Posterior cingulate gyrus (tissue), 11 donors: Measurements from ENCODE around the gene HIF1A.
"Not testable (repeated sequence)": the region's sequence is repeated elsewhere in the genome, so short reads cannot be mapped to it uniquely, and the experiment has no call there.

Experiments used
- DNase-seq, 10 donors: peaks; one replicate each; pipeline versions ENCODE4 v3.0.0 to v3.0.0-alpha.2; 2020 to 2021; ENCODE audit warnings: mixed read lengths in 3 of 10
- intact Hi-C: fragments of 100-400 bp; cut with DNase I; formaldehyde crosslinking; loops from one replicate; pipeline ENCODE4 v1.15.1; 2023

The HIF1A gene

DNA sequence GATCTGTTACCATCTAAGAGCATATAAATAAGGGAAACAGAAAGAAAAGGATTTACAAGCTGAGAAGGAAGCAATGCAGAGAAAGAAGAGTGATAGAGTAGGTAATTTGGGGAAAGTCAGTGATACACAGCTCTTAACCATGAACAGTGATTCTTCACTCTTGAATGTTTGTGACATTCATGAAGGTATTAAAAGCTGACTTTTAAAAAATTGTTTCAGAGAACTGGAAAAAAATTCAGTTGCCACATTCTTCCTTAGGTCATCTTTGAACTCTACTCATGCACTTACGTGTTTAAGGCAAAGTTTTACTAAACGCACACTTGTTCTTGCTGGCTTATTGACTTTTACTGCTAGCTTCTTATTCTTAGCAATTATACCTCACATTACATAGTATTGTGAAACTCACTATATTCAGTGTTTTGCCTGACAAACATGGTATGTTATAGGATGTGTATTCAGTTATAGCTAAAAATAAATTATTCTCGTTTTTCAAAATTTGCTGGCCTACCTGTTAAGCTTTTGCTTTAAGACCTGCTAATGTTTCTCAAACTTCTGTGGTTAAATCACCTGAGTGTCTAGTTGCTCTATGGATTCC, 10.9 kb downstream of the HIF1A start:
- DNase-seq, result no peak
- intact Hi-C loops, result no loop called here

DNA sequence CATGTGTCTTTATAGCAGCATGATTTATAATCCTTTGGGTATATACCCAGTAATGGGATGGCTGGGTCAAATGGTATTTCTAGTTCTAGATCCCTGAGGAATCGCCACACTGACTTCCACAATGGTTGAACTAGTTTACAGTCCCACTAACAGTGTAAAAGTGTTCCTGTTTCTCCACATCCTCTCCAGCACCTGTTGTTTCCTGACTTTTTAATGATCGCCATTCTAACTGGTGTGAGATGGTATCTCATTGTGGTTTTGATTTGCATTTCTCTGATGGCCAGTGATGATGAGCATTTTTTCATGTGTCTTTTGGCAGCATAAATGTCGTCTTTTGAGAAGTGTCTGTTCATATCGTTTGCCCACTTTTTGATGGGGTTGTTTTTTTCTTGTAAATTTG, 12.5 kb downstream of the HIF1A start:
- intact Hi-C loops, DNase-seq: not testable (repeated sequence)

DNA sequence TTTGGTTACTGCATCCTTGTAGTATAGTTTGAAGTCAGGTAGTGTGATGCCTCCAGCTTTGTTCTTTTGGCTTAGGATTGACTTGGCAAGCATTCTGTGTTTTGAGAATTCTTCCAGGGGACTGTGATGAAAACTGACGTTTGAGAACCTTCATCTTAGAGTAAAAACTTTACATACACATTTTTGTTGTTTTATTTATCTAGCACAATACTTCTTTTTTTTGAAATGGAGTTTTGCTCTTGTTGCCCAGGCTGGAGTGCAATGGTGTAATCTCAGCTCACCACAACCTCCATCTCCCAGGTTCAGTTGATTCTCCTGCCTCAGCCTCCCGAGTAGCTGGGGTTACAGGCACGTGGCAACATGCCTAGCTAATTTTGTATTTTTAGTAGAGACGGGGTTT, 13.4 kb downstream of the HIF1A start:
- DNase-seq, intact Hi-C loops: not testable (repeated sequence)

DNA sequence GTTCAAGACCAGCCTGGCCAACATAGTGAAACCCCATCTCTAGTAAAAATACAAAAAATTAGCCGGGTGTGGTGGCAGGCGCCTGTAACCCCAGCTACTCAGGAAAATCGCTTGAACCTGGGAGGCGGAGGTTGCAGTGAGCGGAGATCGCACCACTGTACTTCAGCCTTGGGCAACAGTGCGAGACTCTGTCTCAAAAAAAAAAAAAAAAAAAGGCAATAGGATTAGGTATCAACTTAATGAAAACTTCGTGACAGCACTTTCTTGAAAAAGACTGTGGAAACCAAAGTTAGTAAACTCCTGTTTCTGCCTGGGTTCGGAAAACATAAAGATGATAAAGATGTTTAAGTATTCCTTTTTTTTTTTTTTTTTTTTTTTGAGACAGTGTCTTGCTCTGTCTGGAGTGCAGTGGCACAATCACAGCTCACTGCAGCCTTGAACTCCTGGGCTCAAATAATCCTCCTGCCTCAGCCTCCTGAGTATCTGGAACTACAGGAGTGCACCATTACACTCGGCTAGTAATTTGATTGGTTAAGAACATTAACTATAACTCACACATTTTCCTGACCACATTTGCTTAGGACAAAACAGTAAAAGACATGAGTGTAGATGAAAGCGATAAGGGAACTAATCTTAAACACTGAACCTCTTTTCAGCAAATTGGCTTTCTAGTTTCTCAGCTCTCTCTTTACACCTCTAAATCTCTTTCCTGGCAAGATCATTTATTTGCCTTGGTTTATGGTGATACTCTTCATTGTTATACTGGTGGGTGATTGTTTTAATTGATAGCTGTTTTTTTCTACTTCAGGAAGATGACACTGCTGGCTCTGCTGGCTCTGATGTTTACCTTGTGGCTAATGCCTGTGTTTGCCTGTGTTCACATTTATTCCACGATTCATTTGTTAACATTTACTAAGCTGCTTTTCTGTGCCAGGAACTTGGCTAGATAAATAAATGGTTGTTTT, 15.8 kb downstream of the HIF1A start:
- intact Hi-C loops, result no loop called here
- DNase-seq, result no peak

DNA sequence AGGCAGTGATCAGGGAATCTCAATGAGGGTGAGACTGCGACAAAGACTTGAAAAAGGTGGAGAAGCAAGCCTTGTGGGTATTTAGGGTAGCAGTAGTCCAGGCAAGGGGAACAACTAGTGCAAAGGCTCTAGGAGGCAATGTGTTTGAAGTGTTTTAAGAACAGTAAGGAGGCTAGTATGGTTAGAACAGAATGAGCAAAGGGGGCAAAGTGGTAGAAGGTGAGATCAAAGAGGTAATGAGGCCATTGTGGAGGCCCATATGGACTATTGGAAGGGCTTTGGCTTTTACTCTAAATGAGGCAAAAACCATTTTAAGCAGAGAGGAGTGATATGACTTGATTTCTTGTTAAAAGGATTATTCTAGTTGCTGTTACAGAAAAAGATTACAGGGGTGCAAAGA, 16.8 kb downstream of the HIF1A start:
- DNase-seq, result no peak
- intact Hi-C loops, result no loop called here

DNA sequence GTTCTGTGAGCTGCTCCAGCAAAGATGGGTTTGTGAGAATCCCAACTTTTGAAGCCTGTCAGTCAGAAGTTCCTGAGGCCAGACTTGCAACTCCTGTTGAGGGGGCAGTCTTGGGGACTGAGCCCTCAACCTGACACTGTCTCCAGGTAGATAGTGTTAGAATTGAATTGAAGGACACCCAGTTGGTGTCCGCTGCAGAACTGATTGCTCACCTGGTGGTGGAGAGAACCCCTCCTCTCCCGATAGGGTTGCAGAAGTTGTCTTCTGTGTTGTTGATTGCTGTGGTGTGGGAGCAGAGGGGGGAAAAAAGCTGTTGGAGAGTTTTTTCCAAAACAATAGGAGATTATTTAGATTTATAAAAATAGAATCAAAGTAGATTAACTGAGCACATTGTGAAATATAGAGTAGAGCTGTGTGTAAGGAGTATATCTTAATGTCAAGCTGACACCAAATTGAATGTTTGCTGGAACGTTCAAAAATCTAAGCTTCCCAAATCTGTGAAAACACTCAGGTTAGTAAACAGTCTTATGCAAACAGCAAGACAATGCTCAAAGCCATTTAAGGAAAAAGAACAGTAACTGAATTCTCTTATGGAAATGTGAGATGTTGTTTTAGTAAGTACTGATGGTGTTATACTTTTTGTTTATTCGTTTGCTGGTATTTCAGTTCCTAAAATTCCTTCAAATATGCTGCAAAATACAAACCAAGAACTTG, 18.6 kb downstream of the HIF1A start:
- intact Hi-C loops, result no loop called here
- DNase-seq, result no peak

DNA sequence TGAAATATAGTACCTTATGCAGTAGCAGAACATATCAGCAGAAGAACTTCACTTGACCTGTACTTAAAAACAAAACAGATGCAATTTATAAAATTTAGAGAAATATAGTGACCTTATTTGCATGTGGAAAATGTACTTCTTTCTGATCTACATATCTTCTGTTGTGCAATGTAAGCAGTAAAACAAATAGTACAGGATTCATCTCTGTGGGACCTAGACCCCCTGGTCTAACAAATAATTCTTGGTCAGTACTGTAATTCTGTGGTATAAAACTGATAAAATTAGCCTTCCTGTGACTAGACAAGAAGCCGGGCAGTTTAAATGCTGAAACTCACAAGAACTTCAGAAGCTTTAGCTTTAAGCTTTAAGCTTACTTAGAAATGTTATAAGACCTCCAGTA, 21.6 kb downstream of the HIF1A start:
- intact Hi-C loops, result no loop called here
- DNase-seq, result no peak

DNA sequence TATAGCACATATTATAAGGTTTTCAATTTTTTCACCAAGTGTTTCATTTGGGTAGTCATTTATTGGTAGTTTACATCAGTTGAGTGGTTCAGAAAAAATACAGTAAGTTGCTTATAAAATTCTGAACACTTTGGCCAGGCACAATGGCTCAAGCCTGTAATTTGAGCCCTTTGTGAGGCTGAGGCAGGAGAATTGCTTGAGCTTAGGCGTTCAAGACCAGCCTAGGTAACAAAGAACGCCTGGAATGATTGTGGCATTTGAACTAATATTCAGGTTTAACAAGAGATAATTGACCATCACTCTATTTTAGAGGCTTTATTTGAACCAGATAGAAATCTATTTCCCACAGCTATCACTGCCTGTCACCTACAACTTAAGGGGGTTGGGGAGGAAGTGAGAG, 22.7 kb downstream of the HIF1A start:
- intact Hi-C loops, result no loop called here
- DNase-seq, result no peak

DNA sequence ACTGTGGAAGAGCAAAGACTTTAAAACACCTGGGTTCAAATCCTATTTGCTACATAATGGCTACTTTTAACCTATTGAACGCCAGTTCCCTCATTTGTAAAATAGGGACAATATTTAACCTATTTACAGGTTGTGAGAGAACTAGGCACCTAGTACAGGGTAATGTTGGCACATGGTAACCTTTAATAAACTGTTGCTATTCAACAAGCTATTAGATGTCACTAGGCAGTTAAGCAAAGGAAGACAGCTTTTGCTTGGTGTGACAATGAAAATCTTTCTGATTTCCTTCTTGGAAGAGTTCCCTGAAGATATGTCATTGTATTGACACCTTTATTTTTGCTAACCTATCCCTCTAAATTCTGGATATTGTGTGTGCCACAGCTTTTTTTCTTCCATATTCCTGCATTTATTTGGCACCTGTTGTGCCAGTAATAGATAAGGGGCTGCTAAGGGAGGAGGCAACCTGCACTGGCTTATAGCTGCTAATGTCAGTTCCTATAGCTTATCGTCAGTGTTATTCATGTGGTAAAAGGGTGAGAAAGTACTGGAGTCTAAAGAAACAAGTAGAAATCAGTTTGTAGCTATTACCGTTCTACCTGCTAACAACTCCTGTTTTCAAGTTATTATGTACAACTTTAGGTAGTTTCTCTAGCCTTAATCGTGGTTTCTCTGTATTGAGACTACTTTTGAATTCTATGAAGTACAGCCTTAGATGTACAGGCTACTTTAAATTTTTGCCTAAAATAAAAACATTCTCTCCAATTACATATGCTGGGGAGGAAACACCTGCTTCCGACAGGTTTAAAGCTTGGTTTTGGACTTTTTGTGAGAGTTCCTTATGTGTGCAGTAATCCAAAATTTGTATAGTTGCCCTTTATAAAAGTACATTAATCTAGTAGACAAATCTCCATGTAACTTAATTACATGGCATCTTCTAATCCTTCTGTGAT, 24.3 kb downstream of the HIF1A start:
- intact Hi-C loops, result no loop called here
- DNase-seq, result no peak

DNA sequence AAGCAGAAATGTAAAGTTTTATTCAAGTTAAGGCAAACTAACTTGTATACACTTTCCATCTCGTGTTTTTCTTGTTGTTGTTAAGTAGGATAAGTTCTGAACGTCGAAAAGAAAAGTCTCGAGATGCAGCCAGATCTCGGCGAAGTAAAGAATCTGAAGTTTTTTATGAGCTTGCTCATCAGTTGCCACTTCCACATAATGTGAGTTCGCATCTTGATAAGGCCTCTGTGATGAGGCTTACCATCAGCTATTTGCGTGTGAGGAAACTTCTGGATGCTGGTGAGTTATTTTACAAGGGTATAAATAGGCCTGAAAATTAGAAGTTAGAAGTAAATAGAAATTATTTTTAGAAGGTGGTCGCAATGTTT, 25.0 kb downstream of the HIF1A start:
- intact Hi-C loops, result no loop called here
- DNase-seq, result no peak

DNA sequence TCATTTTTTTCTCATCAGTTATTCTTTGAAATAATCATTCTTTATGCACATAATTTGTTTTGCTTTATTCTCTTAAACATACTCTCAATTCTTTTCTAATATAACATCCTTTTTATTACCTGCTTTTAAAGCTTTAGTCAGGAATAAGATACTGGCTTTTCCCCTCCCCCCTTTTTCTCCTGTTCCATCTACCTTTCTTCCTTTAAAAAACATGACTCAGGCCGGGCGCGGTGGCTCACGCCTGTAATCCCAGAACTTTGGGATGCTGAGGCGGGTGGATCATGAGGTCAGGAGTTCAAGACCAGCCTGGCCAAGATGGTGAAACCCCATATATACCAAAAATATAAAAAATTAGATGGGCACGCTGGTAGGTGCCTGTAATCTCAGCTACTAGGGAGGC, 25.4 kb downstream of the HIF1A start:
- intact Hi-C loops, result no loop called here
- DNase-seq, result no peak

DNA sequence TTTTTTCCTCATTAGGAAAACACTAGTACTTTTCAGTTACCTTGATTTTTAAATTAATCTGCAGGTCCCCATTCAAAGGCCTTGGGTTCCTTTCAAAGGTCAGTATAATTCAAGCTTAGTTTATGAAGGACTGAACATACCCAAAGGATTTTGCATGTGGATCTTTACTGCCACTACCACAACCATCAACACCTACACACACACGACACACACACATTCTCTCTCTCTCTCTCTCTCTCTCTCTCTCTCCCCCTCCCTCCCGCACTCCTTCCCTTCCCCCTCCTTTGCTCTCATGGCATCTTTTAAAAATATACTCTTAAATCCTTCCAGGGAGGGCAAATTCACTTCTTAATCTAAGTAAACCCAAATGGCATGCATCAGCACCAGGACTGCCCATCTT, 28.8 kb downstream of the HIF1A start:
- no peak for DNase-seq
- intact Hi-C loops, result no loop called here

DNA sequence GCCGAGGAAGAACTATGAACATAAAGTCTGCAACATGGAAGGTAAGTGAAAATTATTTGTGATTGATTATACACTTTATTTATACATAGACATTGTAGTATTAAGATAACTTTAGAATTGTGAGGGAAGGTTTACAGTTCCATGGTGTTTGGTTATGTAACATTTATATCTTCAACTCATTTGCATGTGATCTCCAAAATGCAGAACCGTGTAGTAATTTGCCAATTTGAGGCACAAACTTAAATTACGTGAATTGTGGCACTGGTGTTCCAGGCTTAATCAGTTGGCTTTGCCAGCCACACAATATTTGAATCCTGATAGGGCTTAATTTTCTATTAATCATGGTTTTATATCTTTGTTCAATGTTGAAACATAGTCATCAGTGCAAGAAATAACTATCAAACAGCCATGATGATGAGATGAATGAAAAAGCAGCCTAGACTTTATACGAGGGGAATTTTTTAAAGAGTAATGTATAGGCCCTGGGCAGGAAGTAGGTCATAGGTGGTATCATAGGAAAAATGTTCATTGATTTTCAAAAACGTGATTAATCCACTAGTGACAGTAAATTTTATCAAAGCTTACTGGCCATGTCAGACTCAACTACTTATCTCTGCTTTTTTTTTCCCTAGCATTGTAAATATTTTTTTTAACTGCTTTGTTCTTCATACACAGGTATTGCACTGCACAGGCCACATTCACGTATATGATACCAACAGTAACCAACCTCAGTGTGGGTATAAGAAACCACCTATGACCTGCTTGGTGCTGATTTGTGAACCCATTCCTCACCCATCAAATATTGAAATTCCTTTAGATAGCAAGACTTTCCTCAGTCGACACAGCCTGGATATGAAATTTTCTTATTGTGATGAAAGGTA, 31.7 kb downstream of the HIF1A start:
- intact Hi-C loops, result no loop called here
- no peak for DNase-seq

DNA sequence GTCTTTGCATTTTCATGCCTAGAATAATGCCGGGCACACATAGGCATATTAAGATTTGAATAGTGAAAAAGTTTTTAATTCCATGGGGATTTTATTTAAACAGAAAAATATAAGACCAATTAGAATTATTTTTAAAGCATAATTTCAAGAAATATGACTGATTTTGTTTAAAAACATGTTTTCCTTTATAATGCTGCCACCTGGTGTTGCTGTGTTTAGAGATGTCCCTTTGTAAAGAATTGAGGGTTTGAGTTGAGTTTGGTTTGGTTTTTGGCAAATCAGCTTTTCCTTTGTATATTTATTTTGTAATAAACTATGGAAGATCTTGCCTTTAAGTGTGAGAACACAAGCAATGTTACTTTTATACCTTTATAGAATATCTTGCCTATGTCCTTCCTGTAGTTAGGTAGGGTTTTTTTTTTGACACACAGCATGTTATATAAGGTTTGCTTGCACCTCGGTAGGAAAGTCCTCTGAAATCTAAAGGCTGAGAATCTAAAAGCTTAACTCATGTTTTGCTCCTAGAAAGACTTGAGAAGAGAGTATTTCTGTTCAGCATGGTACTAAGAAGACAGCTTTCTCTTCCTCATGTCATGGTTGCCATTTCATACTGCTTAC, 35.6 kb downstream of the HIF1A start:
- intact Hi-C loops, result loop anchor here (2.0 to 10.0 kb wide), 3 partner anchors 106 to 394 kb away; no protein-coding TSS in a partner anchor
- DNase-seq, result no peak

DNA sequence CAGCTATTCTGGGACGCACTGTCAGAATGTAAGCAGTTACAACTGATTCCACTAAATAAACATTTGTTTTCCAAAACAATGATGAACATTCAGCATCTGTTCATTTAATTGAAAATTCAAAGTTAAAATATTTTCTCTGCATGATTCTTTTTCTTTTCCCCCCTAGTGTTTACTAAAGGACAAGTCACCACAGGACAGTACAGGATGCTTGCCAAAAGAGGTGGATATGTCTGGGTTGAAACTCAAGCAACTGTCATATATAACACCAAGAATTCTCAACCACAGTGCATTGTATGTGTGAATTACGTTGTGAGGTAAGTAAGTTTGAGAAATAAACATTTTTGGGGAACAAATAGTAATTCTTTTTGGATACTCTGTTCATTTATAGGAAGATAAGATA, 38.7 kb downstream of the HIF1A start:
- intact Hi-C loops, result loop anchor here (10.0 kb wide), 1 partner anchor 391 kb away; no protein-coding TSS in a partner anchor
- DNase-seq, result no peak

DNA sequence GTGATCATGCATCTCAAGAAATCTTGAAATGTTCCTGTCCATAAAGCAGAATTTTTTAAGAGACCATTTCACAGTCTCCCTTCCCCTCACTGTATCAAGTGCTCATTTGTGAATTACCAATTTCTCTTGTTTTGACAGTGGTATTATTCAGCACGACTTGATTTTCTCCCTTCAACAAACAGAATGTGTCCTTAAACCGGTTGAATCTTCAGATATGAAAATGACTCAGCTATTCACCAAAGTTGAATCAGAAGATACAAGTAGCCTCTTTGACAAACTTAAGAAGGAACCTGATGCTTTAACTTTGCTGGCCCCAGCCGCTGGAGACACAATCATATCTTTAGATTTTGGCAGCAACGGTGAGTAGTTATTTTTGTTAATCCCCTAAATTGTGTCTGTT, 41.4 kb downstream of the HIF1A start:
- intact Hi-C loops, result loop anchor here (10.0 kb wide), 1 partner anchor 388 kb away; no protein-coding TSS in a partner anchor
- no peak for DNase-seq

DNA sequence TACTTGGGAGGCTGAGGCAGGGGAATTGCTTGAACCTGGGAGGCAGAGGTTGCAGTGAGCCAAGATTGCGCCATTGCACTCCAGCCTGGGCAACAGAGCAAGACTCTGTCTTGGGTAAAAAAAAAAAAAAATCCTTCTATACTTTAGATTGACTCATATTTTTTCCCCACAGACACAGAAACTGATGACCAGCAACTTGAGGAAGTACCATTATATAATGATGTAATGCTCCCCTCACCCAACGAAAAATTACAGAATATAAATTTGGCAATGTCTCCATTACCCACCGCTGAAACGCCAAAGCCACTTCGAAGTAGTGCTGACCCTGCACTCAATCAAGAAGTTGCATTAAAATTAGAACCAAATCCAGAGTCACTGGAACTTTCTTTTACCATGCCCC, 42.6 kb downstream of the HIF1A start:
- intact Hi-C loops, result loop anchor here (10.0 kb wide), 1 partner anchor 387 kb away; no protein-coding TSS in a partner anchor
- DNase-seq, result no peak

DNA sequence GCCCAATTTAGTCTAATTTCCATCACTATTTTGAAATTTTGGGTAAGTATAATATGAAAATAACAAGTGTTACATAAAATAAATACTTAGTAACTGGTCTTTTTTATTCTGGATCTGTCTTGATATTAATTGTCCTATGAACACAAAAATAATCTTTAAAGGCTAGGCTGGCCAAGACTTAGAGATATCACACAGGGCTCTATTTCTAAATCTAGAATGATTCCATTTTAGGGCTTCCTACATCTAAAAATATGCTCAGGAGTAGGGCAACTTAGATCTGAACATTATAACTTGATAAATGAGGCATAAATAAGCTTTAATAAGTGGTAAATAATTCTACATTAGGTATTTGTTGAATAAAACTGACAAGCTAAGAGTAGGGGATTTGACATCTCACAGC, 43.8 kb downstream of the HIF1A start:
- DNase-seq, result no peak
- intact Hi-C loops, result loop anchor here (10.0 kb wide), 1 partner anchor 386 kb away; no protein-coding TSS in a partner anchor

DNA sequence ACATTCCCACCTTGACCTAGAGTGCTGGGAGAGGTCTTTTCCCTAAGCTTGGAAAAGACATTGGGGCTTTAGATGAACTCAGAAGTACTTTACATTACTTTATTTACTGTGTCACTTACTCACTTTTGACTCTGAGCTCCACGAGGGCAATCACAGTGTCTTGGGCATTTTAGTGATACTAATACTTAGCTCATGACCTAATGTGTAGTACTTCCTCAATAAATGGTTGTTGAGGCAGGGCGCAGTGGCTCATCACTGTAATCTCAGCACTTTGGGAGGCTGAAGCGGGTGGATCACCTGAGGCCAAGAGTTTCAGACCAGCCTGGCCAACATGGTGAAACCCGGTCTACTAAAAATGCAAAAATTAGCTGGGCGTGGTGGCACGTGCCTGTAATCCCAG, 47.1 kb downstream of the HIF1A start:
- DNase-seq, result no peak
- intact Hi-C loops, result no loop called here
